Ishikawa (cell line): Measurements from ENCODE around the gene TMEM119.

Experiments
- CEBPB ChIP-seq: IDR thresholded peaks from 2 replicates; pipeline ENCODE4 v1.6.1; 2012
- CREB1 ChIP-seq: IDR thresholded peaks from 2 replicates; pipeline ENCODE4 v1.6.1; 2012; ENCODE audit warnings: low read depth
- EGR1 ChIP-seq: IDR thresholded peaks from 2 replicates; pipeline ENCODE4 v1.6.1; 2012
- FOXM1 ChIP-seq: IDR thresholded peaks from 2 replicates; pipeline ENCODE4 v1.6.1; 2012; ENCODE audit warnings: low read depth, borderline replicate concordance
- RAD21 ChIP-seq: IDR thresholded peaks from 2 replicates; pipeline ENCODE4 v1.6.1; 2012; ENCODE audit warnings: low read depth
- REST ChIP-seq: IDR thresholded peaks from 2 replicates; pipeline ENCODE4 v1.6.1; 2012; ENCODE audit warnings: low read depth, mild to moderate bottlenecking
- TAF1 ChIP-seq: IDR thresholded peaks from 2 replicates; pipeline ENCODE4 v1.6.1; 2012; ENCODE audit warnings: low read depth, mild to moderate bottlenecking
- TCF12 ChIP-seq: IDR thresholded peaks from 2 replicates; pipeline ENCODE4 v1.6.1; 2012; ENCODE audit warnings: low read depth
- TEAD4 ChIP-seq: IDR thresholded peaks from 2 replicates; pipeline ENCODE4 v1.6.1; 2012
- YY1 ChIP-seq: IDR thresholded peaks from 2 replicates; pipeline ENCODE4 v1.6.1; 2012; ENCODE audit warnings: low read depth
- TF ChIP-seq, protein P1 (sequence below): IDR thresholded peaks from 2 replicates; pipeline ENCODE4 v1.6.1; 2012

DNA sequence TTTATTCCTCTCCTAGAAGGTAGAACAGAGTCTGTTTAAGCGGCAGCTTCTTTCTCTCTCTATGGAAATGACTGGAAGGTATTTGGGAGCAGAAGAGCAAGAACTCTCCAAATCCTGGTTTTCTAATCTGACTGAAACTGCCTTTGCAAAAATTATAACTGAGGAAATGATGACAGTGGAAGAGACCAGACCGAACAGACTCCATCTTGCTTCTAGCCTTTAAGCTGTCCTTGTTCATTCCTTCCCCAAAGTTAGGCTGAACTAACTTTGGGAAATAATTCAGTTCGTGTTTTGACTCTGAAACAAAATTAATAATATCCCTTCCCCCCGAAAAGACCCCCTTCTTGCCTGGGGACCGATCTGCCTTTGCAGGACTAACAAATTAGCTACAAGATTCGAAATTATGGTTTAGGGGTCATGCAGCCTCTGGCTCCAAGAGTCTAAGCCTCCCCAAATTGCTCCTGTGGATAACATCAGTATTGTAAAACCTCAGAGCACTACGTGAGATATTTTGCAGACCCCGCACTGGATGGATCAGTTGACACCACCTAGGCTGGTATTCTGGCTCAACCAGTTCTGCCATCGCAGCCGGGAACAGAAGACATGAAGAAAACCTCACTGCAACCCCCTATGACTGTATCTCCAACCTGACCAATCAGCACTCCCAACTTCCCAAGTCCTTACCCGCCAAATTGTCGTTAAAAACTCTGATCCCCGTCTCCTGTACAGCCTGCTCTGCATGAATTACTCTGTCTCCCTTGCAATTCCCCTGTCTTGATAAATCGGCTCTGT is 21.7 kb upstream of the TMEM119 start:
- TF ChIP-seq EGR1: no peak
- TF ChIP-seq FOXM1: no peak
- no peak for TF ChIP-seq REST
- TF ChIP-seq YY1: no peak
- TF ChIP-seq TEAD4: no peak
- no peak for TF ChIP-seq CEBPB
- no peak for TF ChIP-seq TAF1
- no peak for TF ChIP-seq CREB1
- TF ChIP-seq, protein P1, sequence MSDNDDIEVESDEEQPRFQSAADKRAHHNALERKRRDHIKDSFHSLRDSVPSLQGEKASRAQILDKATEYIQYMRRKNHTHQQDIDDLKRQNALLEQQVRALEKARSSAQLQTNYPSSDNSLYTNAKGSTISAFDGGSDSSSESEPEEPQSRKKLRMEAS: no peak
- no peak for TF ChIP-seq TCF12
- TF ChIP-seq RAD21: no peak
